Measurements from ENCODE around the gene ACTG1. TPM values are rescaled to one million over a fixed set of nuclear protein-coding genes. Genes with fewer than 3 reads are reported as not detected.

The ACTG1 gene
- total and polyA plus RNA-seq, 5 experiments from 2014 or later = 1,189 to 1,669 (median 1,334) TPM

DNA sequence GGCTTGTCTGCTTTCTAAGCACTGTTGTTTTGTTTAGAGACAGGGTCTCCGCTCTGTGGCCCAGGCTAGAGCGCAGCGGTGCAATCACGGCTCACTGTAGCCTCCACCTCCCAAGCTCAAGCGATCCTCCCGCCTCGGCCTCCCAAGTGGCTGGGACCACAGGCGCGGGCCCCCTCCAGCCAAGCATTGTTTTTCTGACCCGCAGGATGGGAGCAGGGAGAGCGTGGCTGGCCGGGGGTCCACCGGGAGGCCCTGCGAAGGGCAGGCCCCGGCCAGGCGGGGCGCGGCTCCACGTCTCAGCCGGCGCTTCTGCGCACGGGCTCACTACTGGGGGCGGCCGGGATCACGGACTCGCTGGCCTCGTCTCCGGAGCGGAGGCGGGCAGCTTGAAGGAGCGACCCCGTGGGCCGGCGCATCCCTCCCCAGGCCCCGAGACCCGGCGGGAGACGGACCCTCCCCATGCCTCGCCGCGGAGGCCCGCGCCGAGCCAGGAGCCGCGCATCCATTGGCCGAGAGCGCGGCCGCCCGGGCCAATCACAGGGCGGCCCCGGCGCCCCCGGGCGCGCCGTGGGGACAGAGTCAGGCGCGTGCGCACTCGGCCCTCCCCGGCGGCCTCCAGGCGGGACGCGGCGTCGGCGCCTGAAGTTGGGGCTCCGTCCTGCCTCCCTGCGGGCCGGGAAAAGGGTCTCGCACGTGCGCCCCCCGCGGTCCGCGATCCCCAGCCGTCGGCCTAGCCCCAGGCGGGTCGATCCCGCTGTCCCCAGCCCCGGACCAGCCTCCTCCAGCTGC lies 24.9 kb downstream of the ACTG1 start:
- Mint-ChIP-seq H3K27ac (peak overlapping the region in 3 of 10 donors; percentile 36 to 65 (median 59)), H3K4me1 (peaks cover 6 to 19% (median 9%) of the 10 kb centered on the region in 4 donors), H3K27me3 (peaks cover 0 to 11% (median 4%) of the 10 kb centered on the region in 5 donors), H3K36me3 (no peaks in the 10 kb centered on the region), H3K4me3 (peak overlapping the region in 9 of 10 donors; percentile 42 to 79 (median 64)), H3K9me3 (no peaks in the 10 kb centered on the region)
- ATAC-seq = peak; percentile 72 to 79
- peak; percentile 57 to 85 (median 75) for DNase-seq
- POLR2A ChIA-PET = interaction anchor here (1.0 to 10.9 kb wide), 2 partner anchors 24 to 65 kb away, joined by 4 to 176 read pairs; partner anchors contain the start of genes ACTG1 and FAAP100

DNA sequence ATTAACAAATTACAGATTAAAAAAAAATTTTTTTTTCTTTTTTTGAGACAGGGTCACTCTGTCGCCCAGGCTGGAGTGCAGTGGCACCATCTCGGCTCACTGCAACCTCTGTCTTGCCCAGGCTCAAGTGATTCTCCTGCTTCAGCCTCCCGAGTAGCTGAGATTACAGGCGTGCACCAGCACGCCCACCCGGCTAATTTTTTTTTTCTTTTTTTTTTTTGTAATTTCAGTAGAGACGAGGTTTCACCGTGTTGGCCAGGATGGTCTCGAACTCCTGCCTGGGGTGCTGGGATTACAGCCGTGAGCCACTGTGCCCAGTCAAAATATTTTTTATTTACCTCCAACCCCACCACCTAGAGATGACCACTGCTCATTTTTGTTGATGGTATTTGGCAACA lies 25.5 kb downstream of the ACTG1 start:
- no peak for DNase-seq
- Mint-ChIP-seq H3K9me3 (no peaks in the 10 kb centered on the region), H3K4me1 (peaks cover 7 to 25% (median 11%) of the 10 kb centered on the region in 4 donors), H3K4me3 (peak overlapping the region in 9 of 10 donors; percentile 42 to 79 (median 64)), H3K36me3 (no peaks in the 10 kb centered on the region), H3K27me3 (peaks cover 0 to 12% (median 5%) of the 10 kb centered on the region in 5 donors), H3K27ac (peak overlapping the region in 1 of 10 donors; percentile 36)
- no peak for ATAC-seq
- POLR2A ChIA-PET = interaction anchor here (0.7 to 10.9 kb wide), 3 partner anchors 25 to 249 kb away, joined by 4 to 176 read pairs (median 4); partner anchors contain the start of genes ACTG1 and FAAP100

DNA sequence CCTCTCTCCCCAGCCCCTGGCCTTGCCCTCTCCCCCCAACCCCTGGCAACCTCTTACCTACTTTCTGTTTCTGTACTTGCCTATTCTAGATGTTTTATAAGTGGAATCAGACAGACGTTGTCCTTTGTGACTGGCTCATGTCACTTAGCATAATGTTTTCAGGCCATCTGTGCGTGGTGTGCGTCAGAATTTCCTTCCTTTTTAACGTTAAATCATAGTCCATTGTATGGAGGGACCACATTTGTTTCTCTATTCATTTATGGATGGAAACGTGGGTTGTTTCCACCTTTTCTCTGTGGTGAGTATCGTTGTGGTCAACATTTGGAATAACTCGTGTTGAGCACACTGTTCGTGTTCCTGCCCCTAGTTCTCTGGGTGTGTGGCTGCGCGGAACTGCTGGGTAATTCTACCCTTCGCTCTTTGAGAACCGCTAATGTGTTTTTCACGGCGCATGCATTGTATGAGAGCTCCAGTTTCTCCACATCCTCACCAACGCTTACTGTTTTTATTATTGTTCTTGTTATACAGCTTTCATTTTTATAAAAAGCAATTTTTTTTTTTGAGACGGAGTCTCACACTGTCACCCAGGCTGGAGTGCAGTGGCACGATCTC lies 26.3 kb downstream of the ACTG1 start:
- peaks cover 0 to 12% (median 9%) of the 10 kb centered on the region in 5 donors for H3K27me3 Mint-ChIP-seq
- ATAC-seq = no peak
- H3K4me1 Mint-ChIP-seq = peaks cover 7 to 30% (median 15%) of the 10 kb centered on the region in 4 donors
- no peaks in the 10 kb centered on the region for H3K9me3 Mint-ChIP-seq
- no peaks in the 10 kb centered on the region for H3K36me3 Mint-ChIP-seq
- H3K27ac Mint-ChIP-seq = peak overlapping the region in 1 of 10 donors; percentile 22
- peak overlapping the region in 7 of 10 donors; percentile 9 to 58 (median 35) for H3K4me3 Mint-ChIP-seq
- DNase-seq = no peak
- POLR2A ChIA-PET = interaction anchor here (0.7 to 10.9 kb wide), 2 partner anchors 25 to 248 kb away, joined by 4 to 176 read pairs; partner anchors contain the start of gene ACTG1

DNA sequence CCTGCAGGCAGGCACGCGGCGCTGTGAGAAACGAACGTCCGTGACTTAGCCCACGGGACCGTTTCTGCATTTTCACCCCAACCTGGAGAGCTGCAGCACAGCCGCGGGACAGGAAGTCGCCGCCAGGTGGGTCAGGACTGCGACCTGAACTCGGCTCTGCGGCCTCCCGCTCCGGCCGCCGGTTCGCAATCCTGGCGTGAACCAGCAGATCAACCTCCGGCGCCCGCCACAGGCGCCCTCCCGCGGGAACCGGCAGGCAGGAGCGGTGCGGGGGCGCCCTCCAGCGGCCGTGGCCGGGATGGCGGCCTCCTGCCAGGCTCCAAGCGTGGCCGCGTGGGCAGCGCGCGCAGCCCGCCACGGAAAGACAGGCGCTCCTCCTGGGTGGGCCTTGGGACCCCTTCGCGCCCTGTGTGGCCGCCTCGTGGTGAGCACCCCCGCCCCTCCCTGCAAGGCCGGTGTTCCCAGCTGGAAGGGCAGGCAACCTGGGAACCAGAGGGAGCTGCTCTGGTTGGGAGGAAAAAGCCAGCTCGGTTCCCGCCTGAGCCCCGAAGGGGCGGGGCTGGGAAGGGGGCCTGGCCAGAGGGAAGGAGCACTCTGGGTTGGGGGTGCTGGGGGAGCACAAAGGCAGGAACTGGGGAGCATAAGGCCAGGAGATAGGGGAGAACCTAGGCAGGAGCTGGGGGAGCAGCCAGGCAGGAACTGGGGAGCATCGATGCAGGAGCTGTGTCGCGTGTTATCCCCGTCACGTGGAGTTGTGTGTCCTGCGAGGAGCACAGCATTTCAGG lies 28.2 kb downstream of the ACTG1 start:
- peak overlapping the region in 6 of 10 donors; percentile 20 to 71 (median 44) for H3K4me3 Mint-ChIP-seq
- H3K27me3 Mint-ChIP-seq = peaks cover 1 to 23% (median 13%) of the 10 kb centered on the region in 5 donors
- H3K4me1 Mint-ChIP-seq = peaks cover 4 to 30% (median 14%) of the 10 kb centered on the region in 4 donors
- no peaks in the 10 kb centered on the region for H3K36me3 Mint-ChIP-seq
- DNase-seq = peak; percentile 74 to 92 (median 88)
- no peak overlapping the region for H3K27ac Mint-ChIP-seq
- peak; percentile 62 to 71 for ATAC-seq
- no peaks in the 10 kb centered on the region for H3K9me3 Mint-ChIP-seq
- POLR2A ChIA-PET = interaction anchor here (0.6 to 10.9 kb wide), 9 partner anchors 20 to 231 kb away, joined by 3 to 176 read pairs (median 4); partner anchors contain the start of genes ACTG1 and SLC38A10

DNA sequence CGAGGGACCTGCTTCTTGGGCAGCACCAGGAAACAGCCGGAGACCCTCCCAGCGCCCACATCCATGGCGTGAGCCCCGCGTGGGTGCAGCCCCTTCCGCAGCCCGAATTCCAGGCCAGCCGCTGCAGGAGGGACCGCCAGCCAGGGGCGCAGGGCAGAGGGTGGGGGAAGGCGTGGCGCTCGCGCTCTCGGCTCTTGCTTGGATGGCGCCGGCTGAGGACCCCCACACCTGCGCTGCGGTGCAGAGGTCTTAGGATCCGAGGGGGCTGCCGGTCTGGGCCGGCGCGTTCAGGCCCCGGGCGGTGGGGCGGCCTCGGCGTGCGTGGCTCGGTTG lies 28.8 kb downstream of the ACTG1 start:
- POLR2A ChIA-PET = interaction anchor here (0.5 to 10.9 kb wide), 5 partner anchors 28 to 597 kb away, joined by 3 to 176 read pairs (median 4); partner anchors contain the start of gene ACTG1
- Mint-ChIP-seq H3K27ac (no peak overlapping the region), H3K4me1 (peaks cover 4 to 30% (median 14%) of the 10 kb centered on the region in 4 donors), H3K36me3 (no peaks in the 10 kb centered on the region), H3K27me3 (peaks cover 1 to 25% (median 13%) of the 10 kb centered on the region in 5 donors), H3K9me3 (no peaks in the 10 kb centered on the region), H3K4me3 (peak overlapping the region in 7 of 10 donors; percentile 18 to 76 (median 47))
- peak; percentile 1 to 6 for ATAC-seq
- DNase-seq = no peak

DNA sequence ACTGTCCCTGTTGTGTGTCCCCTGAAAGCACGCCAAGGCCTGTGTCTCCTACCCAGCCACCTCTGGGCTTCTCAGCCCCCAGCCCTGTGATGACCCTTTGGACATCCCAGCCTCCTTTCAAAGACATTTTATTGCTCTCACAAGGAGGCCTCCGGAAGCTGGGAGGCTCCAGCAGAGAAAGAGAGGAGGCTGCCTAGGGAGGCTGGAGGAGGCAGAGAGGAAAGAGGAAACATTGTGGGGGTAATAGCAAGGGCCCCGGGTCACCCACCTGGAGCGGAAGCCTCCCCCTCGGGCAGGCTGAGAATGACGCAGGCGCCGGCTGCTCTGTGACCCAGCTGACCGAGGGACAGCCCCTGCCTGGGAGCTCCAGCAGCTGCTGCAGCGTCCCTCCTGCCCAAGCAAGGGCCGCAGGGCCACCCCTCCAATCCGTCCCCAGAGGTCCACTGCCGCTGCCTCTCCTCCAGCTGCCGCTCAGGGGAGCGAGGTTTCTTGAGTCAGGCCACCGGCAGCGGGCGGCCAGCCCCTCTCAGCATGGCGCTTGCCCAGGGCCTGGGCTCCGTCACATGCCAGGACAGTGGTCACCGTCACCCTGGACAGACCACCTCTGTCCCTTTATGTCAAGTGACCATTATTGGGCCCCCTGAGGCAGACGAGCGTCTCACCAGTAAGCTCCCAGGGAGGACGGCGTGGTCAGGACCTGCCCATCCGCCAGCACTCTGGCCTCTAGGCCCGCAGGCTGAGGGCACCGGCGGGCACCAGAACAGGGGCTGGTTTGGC lies 29.3 kb downstream of the ACTG1 start:
- Mint-ChIP-seq H3K4me1 (peaks cover 4 to 30% (median 14%) of the 10 kb centered on the region in 4 donors), H3K9me3 (no peaks in the 10 kb centered on the region), H3K27ac (peak overlapping the region in 2 of 10 donors; percentile 52 to 80), H3K36me3 (no peaks in the 10 kb centered on the region), H3K4me3 (peak overlapping the region in 7 of 10 donors; percentile 30 to 83 (median 70)), H3K27me3 (peaks cover 1 to 25% (median 13%) of the 10 kb centered on the region in 5 donors)
- DNase-seq (peak in 7 of 10 donors; percentile 29 to 73 (median 37)), ATAC-seq (no peak)
- POLR2A ChIA-PET = interaction anchor here (0.5 to 10.9 kb wide), 3 partner anchors 28 to 596 kb away, joined by 3 to 176 read pairs (median 3); partner anchors contain the start of gene ACTG1

DNA sequence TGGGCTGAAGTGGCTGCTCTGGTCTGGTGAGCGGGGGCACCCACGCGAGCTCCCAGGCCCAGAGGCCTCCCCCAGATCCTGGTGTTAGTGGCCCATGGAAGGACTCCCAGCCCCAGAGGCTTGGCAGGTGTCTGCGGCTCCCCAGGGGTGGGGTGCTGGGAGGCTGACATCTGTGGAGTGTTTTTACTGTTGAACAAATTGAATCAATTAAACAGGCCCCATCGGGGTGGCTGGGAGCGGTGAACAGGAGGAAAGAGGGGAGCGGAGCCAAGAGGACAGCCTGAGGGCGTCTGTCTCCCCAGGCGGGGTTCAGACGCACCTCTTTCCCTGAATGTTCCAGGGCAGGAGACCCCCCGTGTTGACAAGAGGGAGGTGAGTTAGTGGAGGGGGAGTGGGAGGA lies 29.9 kb downstream of the ACTG1 start:
- peaks cover 1 to 25% (median 13%) of the 10 kb centered on the region in 5 donors for H3K27me3 Mint-ChIP-seq
- POLR2A ChIA-PET = interaction anchor here (1.5 to 10.9 kb wide), 2 partner anchors 29 to 187 kb away, joined by 3 to 176 read pairs; partner anchors contain the start of genes ACTG1 and SLC38A10
- H3K4me1 Mint-ChIP-seq = peaks cover 4 to 30% (median 14%) of the 10 kb centered on the region in 4 donors
- H3K9me3 Mint-ChIP-seq = no peaks in the 10 kb centered on the region
- H3K36me3 Mint-ChIP-seq = no peaks in the 10 kb centered on the region
- ATAC-seq (no peak), DNase-seq (no peak)
- H3K27ac Mint-ChIP-seq = peak overlapping the region in 2 of 10 donors; percentile 49 to 80
- H3K4me3 Mint-ChIP-seq = peak overlapping the region in 9 of 10 donors; percentile 19 to 83 (median 66)

DNA sequence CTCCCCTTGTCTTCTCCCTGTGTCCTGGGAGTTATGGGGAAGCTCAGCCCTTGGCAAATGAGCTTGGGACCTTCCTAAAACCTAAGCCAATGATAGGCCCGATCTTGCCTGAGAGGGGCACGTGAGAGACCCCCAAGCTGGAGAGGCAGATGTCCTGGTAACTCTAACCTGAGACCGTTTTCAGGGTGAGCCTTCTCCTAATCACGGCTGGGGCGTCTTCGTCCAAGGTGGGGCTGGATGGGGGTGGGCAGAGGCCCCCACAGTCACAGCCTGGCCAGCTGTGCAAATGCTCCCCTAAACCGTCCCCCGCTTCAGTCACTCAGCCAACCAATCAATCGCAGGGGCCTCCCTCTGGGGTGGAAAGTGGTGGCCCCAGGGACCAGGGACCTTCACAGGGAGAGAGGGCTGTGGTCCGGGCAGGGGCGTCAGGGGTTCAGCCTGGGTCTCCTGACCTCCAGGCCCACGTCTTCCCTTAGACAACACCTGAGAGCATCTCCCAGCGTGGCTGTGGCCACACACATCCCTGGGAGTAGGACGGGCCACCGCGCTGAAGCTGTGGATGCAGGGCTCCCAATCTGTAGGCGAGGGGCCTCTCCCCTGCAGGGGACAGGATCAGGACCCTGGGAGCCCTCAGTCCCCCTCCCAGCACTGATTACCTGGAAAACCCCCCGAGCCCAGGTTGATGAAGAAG lies 30.6 kb downstream of the ACTG1 start:
- POLR2A ChIA-PET = interaction anchor here (1.5 to 10.9 kb wide), 2 partner anchors 30 to 186 kb away, joined by 3 to 176 read pairs; partner anchors contain the start of genes ACTG1 and SLC38A10
- Mint-ChIP-seq H3K9me3 (no peaks in the 10 kb centered on the region), H3K4me3 (peak overlapping the region; percentile 69 to 83 (median 76)), H3K27me3 (peaks cover 1 to 25% (median 13%) of the 10 kb centered on the region in 5 donors), H3K4me1 (peaks cover 4 to 27% (median 13%) of the 10 kb centered on the region in 4 donors), H3K27ac (peak overlapping the region in 2 of 10 donors; percentile 25 to 34), H3K36me3 (no peaks in the 10 kb centered on the region)
- no peak for DNase-seq
- ATAC-seq = no peak

DNA sequence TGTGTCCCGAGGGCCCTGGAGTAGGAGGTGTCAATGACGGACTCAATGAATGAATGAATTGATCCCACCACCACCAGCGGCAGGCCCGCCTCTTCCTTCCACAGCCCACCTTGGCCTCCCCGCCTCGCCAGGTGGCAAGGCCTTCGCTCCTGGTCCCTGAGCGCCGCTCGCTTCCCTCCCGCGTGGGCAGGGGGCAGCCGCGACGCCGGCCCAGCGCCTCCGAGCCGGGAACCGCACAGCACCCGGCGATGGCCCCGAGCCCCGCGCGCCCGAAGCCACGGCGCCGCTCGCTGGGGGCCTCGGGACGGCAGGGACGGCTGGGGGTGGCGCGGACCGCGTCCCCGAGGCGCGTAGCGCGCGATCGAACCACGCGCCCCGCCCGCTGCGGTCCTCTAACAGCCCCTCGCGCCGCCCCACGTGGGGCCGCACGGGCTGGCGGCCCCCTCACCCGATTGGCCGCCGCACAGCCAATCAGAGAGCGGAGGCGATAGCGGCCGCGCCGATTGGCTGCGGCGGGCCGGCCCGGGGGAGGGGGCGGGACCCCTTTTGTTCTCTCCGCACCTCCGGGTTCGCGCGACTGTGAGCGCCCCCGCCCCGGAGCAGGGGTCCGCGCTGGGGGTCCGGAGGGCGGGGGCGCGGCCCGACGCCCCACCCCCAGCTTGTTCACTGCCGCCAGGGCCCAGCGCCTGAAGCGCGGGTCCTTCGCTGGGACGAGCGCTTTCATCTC lies 31.4 kb downstream of the ACTG1 start:
- Mint-ChIP-seq H3K27me3 (peaks cover 1 to 25% (median 12%) of the 10 kb centered on the region in 5 donors), H3K4me3 (peak overlapping the region; percentile 69 to 83 (median 76)), H3K36me3 (no peaks in the 10 kb centered on the region), H3K9me3 (no peaks in the 10 kb centered on the region), H3K4me1 (peaks cover 4 to 25% (median 12%) of the 10 kb centered on the region in 4 donors), H3K27ac (peak overlapping the region in 1 of 10 donors; percentile 85)
- ATAC-seq (peak; percentile 79 to 81), DNase-seq (peak; percentile 53 to 84 (median 70))
- POLR2A ChIA-PET = interaction anchor here (1.5 to 10.9 kb wide), 2 partner anchors 30 to 186 kb away, joined by 3 to 176 read pairs; partner anchors contain the start of genes ACTG1 and SLC38A10

All from naive thymus-derived CD8-positive, alpha-beta T cell (primary cell).